GM12865 (cell line): ENCODE data around the gene ANGPTL4.

ENCODE experiments used
- DNase-seq: peaks from one replicate; pipeline ENCODE4 v3.0.0; 2010; ENCODE audit warnings: low read depth
- H3K4me3 ChIP-seq: 2 replicates; pipeline ENCODE4 v1.5.1; 2011; ENCODE audit warnings: mild to moderate bottlenecking, low read depth, low read length, control low read depth
- CTCF ChIP-seq: IDR thresholded peaks from 2 replicates; pipeline ENCODE4 v1.5.1; 2011; ENCODE audit warnings: low read length, control low read depth, low read depth, inconsistent platforms; ENCODE audit not compliant: insufficient read depth; ENCODE audit errors: missing control alignments

ANGPTL4 gene

GRCh38 chr19:8386990-8387389 is 23.0 kb downstream of the ANGPTL4 start:
- DNase-seq: no peak
- TF ChIP-seq CTCF: no peak
- H3K4me3 ChIP-seq: no peak overlapping the region

- H3K4me3 ChIP-seq: no peak overlapping the region
- DNase-seq: no peak
- TF ChIP-seq CTCF: no peak
Observed at GRCh38 chr19:8387688-8388611, 24.0 kb downstream of the ANGPTL4 start.

GRCh38 chr19:8388612-8388958 is 24.6 kb downstream of the ANGPTL4 start:
- DNase-seq: no peak
- no peak for TF ChIP-seq CTCF
- H3K4me3 ChIP-seq: no peak overlapping the region

- no peak for TF ChIP-seq CTCF
- H3K4me3 ChIP-seq: peak within 1 kb of the TSS; percentile 79
- peak; percentile 100 for DNase-seq
Observed at GRCh38 chr19:8389891-8390616, 26.1 kb downstream of the ANGPTL4 start, which contains the start of gene RAB11B. Gene RAB11B, plus strand, starts transcription at chr19:8390360. Its CDS starts 57 bp downstream, at chr19:8390417.

GRCh38 chr19:8390617-8390981 is 26.6 kb downstream of the ANGPTL4 start:
- peak; percentile 95 for DNase-seq
- peak overlapping the region; percentile 77 for H3K4me3 ChIP-seq
- TF ChIP-seq CTCF: no peak

GRCh38 chr19:8391198-8392016 is 27.5 kb downstream of the ANGPTL4 start:
- TF ChIP-seq CTCF: no peak
- DNase-seq: no peak
- H3K4me3 ChIP-seq: peak overlapping the region; percentile 28
